GM18502 (cell line): ENCODE measurements around the gene SELENON.

Experiments used
- ATAC-seq: cut with Tn5 transposase; IDR thresholded peaks from one replicate; pipeline ENCODE4 v1.9.1; 2021; ENCODE audit warnings: mild to moderate bottlenecking; ENCODE audit not compliant: unreplicated experiment, poor library complexity

Gene SELENON

GRCh38 chr1:25807480-25808390 is 7.7 kb downstream of the SELENON start:
- no peak for ATAC-seq

- ATAC-seq: no peak
Measured at GRCh38 chr1:25808481-25809244, 8.7 kb downstream of the SELENON start.

DNA sequence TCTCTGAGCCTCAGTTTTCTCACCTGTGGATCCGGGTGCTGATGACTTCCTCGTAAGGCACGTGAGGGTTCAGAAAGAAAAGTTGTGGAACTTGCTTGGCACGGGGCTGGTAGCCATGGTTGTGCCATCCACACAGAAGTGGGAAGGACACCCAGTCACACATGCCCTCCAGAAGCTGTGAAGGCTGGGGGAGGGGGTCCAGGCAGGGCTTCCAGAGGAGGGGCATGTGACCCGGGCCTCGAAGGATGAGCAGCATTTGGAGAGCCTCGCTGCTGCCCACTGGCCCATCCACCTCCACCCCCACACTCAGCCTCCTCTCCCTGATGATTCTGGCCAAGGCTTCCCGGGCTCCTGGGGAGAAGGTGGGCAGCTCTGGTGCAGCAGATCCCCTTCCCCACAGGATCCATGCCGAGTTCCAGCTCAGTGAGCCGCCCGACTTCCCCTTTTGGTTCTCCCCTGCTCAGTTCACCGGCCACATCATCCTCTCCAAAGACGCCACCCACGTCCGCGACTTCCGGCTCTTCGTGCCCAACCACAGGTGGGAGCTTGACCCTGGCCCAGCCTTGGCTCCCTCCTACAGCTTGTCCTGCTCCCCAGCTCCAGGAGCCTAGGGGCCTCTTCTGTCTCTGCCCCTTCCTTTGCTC is 9.4 kb downstream of the SELENON start:
- no peak for ATAC-seq

DNA sequence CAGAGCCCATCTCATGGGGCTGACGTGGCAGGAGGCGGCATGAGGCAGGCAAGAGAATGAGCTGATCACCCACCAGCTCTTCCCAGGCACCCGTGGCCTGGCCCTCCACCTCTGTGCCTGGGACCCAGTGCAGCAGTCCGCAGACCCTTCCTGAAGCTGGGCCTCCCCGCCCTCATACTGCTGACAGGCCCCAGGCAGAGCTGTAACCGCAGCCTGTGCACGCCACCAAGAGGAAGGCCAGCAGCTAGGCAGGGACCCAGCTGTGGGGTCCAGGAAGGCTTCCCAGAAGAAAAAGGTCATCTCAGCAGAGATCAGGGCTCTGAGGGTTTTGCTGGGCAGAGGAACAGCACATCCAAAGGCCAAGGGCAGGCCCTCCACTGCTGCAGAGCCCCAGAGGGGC is 9.9 kb downstream of the SELENON start:
- no peak for ATAC-seq

GRCh38 chr1:25810341-25811299 is 10.6 kb downstream of the SELENON start:
- ATAC-seq: no peak

DNA sequence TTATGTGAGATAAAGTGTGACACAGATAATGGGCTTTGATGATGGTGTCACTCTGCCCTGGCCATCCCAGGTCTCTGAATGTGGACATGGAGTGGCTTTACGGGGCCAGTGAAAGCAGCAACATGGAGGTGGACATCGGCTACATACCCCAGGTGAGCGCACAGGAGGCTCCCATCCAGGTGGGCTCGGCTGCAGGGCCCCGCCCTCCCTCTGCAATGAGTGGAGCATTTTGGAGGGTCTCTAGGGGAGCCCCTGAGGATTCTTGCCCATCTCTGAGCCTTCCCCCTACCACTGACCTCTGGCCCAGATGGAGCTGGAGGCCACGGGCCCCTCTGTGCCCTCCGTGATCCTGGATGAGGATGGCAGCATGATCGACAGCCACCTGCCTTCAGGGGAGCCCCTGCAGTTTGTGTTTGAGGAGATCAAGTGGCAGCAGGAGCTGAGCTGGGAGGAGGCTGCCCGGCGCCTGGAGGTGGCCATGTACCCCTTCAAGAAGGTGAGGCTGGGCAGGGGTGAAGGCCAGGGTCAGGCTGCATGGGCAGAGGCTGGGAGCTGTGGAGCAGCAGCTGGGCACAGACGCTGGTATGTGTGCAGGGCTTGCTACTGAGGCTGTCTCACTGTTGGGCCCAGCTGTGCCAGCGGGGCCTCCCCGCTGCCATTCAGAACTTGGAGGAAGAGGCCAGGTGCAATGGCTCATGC is 11.5 kb downstream of the SELENON start:
- no peak for ATAC-seq

DNA sequence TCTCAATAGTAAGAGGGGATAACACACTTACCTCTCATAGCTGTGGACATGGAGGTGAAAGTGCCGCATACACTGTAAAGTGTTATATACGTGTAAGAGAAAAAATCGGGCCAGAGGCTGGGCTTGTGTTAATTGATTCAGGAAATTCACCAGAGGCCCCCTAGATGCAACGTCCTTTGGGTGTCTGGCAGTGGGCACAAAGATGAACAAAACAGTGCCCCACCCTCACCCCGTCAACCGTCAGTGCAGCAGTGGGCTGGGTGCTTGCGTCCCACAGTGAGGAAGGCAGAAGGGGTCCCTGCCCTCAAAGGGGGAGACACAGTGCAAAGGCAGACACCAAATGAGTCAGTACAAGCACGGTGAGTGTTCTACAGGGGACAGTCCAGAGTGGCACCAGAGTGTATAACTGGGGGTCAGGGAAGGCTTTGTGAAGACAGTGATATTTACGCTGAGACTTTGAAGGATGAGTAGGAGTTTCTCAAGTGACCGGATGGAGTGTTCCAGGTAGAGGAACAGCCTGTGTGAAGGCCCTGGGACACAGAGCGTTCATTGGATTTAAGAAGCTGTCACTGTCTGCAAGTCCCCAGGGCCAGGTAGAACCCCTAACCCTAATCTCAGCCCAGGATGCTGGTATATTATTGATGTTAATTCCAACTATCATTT is 13.2 kb downstream of the SELENON start:
- ATAC-seq: no peak

DNA sequence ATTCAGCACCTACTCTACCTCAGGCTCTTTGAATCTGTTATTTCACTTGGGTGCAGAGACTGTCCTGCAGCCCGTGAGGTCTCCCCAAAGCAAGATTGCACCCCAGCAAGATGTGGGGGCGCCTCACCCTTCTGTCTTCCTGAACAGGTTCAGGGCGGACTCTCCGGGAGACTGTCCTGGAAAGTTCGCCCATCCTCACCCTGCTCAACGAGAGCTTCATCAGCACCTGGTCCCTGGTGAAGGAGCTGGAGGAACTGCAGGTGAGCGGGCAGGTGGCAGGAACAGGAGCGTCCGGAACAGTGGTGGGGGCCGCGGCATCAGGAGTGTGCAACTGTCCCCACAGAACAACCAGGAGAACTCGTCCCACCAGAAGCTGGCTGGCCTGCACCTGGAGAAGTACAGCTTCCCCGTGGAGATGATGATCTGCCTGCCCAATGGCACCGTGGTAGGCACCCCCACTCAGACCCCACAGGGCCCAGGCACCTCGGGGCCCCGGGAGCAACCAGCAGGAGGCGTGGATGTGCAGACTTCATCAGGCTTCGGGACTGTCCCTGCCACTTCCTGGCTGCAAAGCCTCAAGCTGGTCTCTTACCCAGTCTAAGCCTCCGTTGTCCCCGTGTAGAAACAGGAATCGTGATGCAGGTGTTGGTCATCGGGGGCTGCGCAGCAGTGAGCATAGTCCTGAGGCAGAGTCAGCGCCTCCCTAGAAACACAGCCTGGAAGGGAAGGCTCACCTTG is 13.9 kb downstream of the SELENON start:
- ATAC-seq: no peak

- no peak for ATAC-seq
Measured at GRCh38 chr1:25814549-25815087, 14.6 kb downstream of the SELENON start.

GRCh38 chr1:25815208-25816111 is 15.5 kb downstream of the SELENON start:
- ATAC-seq: no peak

- no peak for ATAC-seq
Measured at GRCh38 chr1:25816112-25816718, 16.2 kb downstream of the SELENON start.

DNA sequence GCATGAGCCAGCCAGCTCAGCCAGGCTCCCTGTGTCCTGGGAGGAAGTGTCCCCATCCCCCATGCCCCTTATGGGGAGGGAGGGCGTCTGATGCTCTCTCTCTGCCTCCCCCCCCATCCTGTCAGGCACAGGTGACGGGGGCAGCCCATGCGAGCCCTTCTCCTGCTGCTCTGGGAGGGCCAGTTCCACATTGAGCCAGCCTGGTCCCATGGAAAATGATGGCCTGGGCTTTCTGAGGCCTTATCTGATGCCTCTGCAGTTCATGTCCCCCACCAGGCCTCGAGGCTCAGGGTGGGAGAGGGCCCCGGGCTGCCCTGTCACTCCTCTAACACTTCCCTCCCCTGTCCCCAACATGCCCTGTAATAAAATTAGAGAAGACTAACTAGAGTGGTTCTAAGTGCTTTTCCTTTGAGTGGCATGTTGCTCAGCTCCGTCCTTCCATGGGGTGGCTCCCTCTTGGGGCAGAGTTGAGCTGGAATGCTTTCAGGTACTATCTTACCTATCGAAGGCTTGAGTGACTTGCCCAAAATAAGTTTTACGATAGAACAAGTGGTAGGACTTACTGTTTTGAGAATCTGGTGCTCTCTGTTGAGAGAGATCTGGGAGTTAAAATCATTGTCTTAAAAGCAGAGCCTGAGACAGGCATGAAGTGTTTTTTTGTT is 18.0 kb downstream of the SELENON start:
- no peak for ATAC-seq

DNA sequence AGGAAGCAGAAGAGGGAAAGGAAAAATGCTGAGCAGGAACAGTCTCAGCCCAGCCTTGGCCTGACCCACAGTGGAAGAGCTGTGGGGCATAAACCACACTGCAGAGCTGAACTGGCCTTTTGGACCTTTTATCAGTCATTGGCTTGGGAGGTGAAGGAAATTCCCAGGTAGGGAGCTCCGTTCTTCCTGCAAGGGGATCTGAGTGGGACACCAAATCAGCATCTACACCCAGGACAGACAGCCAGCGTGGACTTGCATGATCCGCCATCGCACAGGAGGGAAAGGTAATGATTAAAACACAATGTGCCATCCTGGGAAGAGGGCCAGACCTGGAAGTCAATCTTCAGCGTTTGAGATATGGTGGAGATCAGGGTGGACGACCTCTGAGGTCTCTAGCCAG is 18.6 kb downstream of the SELENON start:
- ATAC-seq: no peak

- peak; percentile 90 for ATAC-seq
Measured at GRCh38 chr1:25819491-25820246, 19.7 kb downstream of the SELENON start, which contains the start of gene MTFR1L. MTFR1L (plus strand) TSS chr1:25819954; CDS start chr1:25823105, 3,151 bp downstream.
